Measurements from ENCODE around the gene NSUN6.

NSUN6 gene

GRCh38 chr10:18651324-18652007, at the start of gene NSUN6:
NSUN6 (minus strand) TSS chr10:18651587; CDS start chr10:18651203, 384 bp downstream.
- DNase-seq (ENCODE audit: low spot score): peak; percentile 43

DNA sequence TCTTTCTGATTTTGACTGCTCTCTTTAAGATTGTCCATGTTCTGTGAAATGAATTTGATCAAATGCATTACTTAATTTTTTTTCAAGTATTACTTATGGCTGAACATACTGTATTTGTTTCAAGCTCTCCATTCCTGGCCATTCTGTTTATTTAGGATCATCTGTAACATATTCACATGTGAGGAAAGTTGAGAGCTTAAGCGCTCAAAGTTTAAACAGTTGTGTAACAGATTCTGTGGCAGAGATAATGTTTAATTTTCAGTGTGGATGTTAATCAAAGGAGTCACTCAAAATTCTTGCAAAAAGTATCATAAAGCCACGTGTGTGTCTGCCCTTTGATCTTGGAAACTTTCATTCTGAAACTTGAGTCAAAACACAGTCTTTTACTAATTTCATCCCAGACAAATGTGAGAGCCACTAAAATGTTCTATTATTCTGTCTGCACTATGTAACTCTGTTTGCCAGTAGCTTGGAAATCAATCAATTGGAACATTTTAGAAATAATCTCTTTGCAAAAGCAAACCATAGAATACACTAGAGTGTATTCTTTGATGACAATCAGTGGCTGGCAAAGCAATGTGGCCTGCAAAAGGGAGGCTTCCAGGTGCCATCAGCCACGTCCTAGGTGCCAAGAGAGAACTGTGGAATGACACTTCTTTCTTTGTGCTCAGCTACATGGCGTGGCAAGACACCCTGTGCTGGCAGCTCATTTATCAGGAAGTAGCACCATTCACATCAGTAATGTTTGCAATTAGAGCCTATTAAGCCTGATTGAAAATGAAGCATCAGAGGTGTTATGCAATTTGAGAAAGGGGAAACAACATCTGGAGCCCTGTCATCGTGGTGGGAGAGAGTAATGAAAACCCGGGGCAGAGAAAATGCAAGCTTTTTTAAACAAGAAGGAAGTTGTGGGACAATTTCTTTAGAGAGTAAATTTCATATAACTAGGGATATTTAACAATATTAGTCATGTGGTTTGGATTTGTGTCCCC, 48.8 kb upstream of the NSUN6 start:
- no peak for DNase-seq (ENCODE audit: low spot score)

GRCh38 chr10:18690541-18690940, 39.2 kb upstream of the NSUN6 start:
- no peak for DNase-seq (ENCODE audit: low spot score)

GRCh38 chr10:18689498-18689897, 38.1 kb upstream of the NSUN6 start:
- no peak for DNase-seq (ENCODE audit: low spot score)

- no peak for DNase-seq (ENCODE audit: low spot score)
These were observed 36.3 kb upstream of the NSUN6 start for GRCh38 chr10:18687706-18688105.

GRCh38 chr10:18687195-18687594, 35.8 kb upstream of the NSUN6 start:
- DNase-seq (ENCODE audit: low spot score): no peak

DNA sequence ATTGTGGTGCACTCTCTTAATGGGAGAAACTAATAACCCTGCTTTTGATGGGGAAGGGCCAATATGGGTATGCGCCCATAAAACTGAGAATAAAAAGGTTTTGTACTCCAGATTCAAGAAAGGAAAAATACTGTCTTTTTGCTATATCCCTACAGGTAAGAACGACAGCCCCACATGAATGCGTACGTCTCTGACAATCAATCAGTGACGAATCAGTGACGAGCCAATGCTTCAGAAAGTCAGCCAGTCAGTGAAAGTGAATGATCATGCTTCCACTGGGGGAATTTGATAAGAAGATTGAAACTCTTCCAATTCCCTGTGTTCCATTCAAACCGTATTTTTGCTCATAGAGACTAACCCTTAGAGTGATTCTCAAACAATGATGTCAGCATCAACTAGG, 34.2 kb upstream of the NSUN6 start:
- no peak for DNase-seq (ENCODE audit: low spot score)

DNA sequence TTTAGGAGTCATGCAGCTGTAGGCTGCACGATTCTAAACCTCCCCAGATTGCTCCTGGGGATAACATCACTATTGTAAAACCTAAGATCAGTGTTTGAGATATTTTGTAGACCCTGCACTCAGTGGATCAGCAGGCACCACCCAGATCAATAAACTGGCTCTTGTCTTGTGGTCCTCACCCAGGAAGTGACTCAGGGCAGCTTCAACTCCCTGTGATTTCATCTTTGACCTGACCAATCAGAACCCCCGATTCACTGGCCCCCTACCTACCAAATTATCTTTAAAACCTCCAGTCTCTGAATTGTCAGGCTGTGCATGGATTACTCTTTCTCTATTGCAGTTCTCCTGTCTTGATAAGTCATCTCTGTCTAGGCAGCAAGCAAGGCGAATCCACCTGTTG, 33.6 kb upstream of the NSUN6 start:
- no peak for DNase-seq (ENCODE audit: low spot score)

GRCh38 chr10:18684416-18684815, 33.0 kb upstream of the NSUN6 start:
- no peak for DNase-seq (ENCODE audit: low spot score)

GRCh38 chr10:18683427-18683826, 32.0 kb upstream of the NSUN6 start:
- DNase-seq (ENCODE audit: low spot score): no peak

DNA sequence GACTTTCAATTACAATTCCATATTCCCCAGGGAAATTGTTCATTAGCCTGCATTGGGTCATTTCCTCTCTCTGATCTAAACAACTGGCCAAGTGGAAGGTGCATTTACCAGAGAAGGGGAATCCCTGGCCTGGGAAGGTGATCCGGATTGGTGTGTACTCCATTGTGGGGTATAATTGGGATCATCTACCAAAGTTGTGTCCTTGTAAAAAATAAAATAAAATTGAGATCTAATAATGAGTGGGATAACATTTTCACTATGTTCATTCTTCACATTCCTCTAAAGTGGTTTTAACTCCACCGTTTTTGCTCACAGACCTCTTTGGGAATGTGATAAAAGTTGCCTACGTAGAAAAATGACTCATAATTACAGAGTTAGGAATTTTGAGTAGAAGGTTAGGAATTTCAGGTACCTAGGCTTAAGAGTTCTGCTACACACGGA, 30.6 kb upstream of the NSUN6 start:
- DNase-seq (ENCODE audit: low spot score): no peak

GRCh38 chr10:18681366-18681765, 30.0 kb upstream of the NSUN6 start:
- no peak for DNase-seq (ENCODE audit: low spot score)

- no peak for DNase-seq (ENCODE audit: low spot score)
These were observed 29.4 kb upstream of the NSUN6 start for GRCh38 chr10:18680754-18681153.

GRCh38 chr10:18675086-18675801, 23.9 kb upstream of the NSUN6 start:
- DNase-seq (ENCODE audit: low spot score): no peak

- DNase-seq (ENCODE audit: low spot score): no peak
These were observed 16.6 kb upstream of the NSUN6 start for GRCh38 chr10:18668026-18668425.

DNA sequence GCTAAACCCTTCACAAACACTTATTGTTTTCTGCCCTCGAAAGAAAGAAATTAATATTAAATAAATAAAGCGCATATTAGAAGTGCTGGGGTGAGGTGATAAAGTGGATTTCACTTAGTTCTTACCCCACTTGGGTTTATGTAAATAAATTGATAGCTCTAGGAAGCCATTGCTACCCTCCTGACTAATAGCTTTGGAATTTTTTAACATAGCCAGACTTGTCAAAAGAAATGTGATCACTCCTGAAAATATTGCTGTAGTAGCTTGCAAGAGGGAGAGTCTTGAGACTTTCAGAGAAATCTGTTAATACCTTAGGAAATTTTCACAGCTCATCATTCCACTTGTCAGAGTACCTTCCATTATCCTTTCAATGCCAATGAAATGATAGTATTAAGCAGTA, 15.4 kb upstream of the NSUN6 start:
- DNase-seq (ENCODE audit: low spot score): no peak

DNA sequence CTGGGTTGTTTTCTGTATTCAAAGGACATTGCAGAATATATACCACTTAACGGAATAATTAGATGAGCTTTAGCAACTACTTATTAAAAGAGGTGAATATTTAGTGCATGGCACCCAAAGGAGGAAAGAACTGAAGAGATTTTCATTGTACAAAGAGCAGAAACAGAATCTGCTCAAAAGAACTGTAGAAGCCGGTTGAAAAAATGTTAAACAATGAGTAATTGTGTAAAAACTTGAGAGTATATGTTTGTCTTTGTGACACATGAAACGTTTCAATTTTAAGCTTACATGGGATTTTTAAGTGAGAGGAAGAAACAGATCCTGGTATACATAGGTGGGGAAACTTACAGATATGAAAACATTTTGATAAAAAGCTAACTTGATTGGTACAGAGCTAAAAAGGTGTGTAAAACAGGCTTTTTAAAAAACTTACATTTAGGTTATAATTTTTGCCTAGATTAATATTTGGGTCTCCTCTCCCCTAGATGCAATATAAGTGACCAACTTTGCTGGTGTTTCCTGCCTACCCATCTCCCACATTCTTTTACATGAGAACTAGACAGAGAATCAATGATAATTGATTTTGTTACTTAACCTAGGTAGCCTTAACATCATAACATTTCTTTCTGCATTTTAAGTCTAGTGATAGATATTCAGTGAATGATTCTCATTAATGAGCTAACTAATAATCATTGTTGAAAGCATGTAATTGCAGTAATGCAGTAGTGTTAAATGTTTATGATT, 14.6 kb upstream of the NSUN6 start:
- no peak for DNase-seq (ENCODE audit: low spot score)

DNA sequence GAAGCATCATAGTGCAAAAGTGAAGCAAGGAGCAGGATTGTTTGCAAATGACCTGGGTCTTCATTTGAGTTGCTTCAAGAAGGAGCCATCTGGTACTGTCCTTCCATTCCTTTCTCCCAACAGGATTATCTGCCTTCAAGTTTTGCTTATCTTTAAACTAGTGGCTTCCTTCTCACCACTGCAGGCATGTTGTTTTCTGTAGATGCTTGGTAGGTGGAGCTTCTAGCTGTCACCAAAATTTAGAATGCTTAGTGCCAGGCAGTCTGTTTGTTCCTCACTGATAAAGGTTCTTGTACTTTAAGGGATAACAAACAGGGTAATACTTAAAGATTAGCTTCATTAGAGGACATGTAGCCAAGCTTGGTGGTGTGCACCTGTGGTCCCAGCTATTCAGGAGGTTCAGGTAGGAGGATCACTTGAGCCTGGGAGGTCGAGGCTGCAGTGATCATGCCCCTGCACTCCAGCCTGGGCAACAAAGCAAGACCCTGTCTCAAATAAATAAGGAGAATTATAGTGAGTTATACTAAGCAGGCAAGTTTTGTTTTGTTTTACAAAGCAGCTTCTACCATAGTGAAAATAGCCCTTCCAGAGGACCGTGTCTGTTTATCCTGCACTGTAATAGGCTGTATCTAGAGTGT, 13.6 kb upstream of the NSUN6 start:
- no peak for DNase-seq (ENCODE audit: low spot score)

DNA sequence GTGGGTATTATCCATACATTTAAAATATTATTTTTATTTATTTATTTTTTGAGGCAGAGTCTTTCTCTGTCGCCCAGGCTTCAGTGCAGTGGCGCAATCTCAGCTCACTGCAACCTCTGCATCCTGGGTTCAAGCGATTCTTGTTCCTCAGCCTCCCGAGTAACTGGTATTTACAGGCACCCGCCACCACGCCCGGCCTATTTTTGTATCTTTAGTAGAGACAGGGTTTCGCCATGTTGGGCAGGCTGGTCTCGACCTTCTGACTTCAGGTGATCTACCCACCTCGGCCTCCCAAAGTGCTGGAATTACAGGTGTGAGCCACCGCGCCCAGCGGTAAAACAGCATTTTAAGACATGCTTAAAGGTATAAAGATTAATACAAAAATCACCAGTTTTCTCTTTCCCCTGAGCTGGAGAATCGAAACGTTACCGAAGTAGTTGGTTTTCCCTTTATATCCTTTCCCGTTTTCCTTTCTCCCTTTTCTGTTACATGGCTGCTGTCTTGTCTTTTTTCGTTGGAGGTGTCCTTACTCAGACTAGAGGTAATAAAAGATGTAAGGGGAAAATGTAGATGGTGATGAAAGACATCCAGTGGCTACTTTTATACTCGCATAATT, 9.5 kb upstream of the NSUN6 start:
- no peak for DNase-seq (ENCODE audit: low spot score)

- DNase-seq (ENCODE audit: low spot score): no peak
These were observed 8.6 kb upstream of the NSUN6 start for GRCh38 chr10:18659819-18660535.
